Astrocyte (in vitro differentiated cells and primary cell): ENCODE data around the gene EYA2. TPM values are rescaled to one million over a fixed set of nuclear protein-coding genes. Genes with fewer than 3 reads are reported as not detected.

ENCODE experiments used
- DNase-seq: peaks from one replicate; pipeline ENCODE4 v3.0.0-alpha.2; 2010; ENCODE audit warnings: low read depth
- FAIRE-seq: peaks from 2 replicates; lab custom pipeline; 2011; peaks lifted over from hg19 to GRCh38; lab: Jason Lieb, UNC
- H2AFZ ChIP-seq: 2 replicates; pipeline ENCODE4 v1.6.0; 2012; ENCODE audit warnings: low read depth, low read length, inconsistent platforms
- H3K27ac ChIP-seq: 2 replicates; pipeline ENCODE4 v1.5.1; 2011; ENCODE audit warnings: low read depth, low read length, inconsistent platforms
- H3K27me3 ChIP-seq: 2 replicates; pipeline ENCODE4 v1.6.0; 2011; ENCODE audit warnings: low read length, inconsistent platforms; ENCODE audit not compliant: insufficient read depth
- H3K36me3 ChIP-seq: 2 replicates; pipeline ENCODE4 v1.5.1; 2011; ENCODE audit warnings: low read length, inconsistent platforms; ENCODE audit not compliant: insufficient read depth
- H3K4me1 ChIP-seq: 2 replicates; pipeline ENCODE4 v1.5.1; 2011; ENCODE audit warnings: low read length, inconsistent platforms; ENCODE audit not compliant: insufficient read depth
- H3K4me2 ChIP-seq: 2 replicates; pipeline ENCODE4 v1.6.0; 2012; ENCODE audit warnings: low read length, inconsistent platforms
- H3K4me3 ChIP-seq: 2 replicates; pipeline ENCODE4 v1.5.1; 2011; ENCODE audit warnings: low read depth, mild to moderate bottlenecking, low read length, inconsistent platforms; ENCODE audit not compliant: insufficient read depth
- H3K79me2 ChIP-seq: 2 replicates; pipeline ENCODE4 v1.6.0; 2012; ENCODE audit warnings: mild to moderate bottlenecking, low read length, inconsistent platforms; ENCODE audit not compliant: insufficient read depth
- H3K9ac ChIP-seq: 2 replicates; pipeline ENCODE4 v1.6.0; 2012; ENCODE audit warnings: mild to moderate bottlenecking, low read length, inconsistent platforms
- H3K9me3 ChIP-seq: 2 replicates; pipeline ENCODE4 v1.5.1; 2012; ENCODE audit warnings: low read depth, mild to moderate bottlenecking, low read length, inconsistent platforms; ENCODE audit not compliant: insufficient read depth
- H4K20me1 ChIP-seq: 2 replicates; pipeline ENCODE4 v1.6.0; 2012; ENCODE audit warnings: low read length, inconsistent platforms; ENCODE audit not compliant: insufficient read depth
- H3K27ac Mint-ChIP-seq: one replicate; pipeline ENCODE4 v1.8.0; 2021; ENCODE audit warnings: mild to moderate bottlenecking, mixed read lengths; ENCODE audit not compliant: unreplicated experiment
- H3K27me3 Mint-ChIP-seq: one replicate; pipeline ENCODE4 v1.8.0; 2021; ENCODE audit warnings: low read depth, mixed read lengths; ENCODE audit not compliant: unreplicated experiment
- H3K36me3 Mint-ChIP-seq: one replicate; pipeline ENCODE4 v1.8.0; 2021; ENCODE audit warnings: low read depth, mixed read lengths; ENCODE audit not compliant: unreplicated experiment
- H3K4me1 Mint-ChIP-seq: one replicate; pipeline ENCODE4 v1.8.0; 2021; ENCODE audit warnings: low read depth, mixed read lengths; ENCODE audit not compliant: unreplicated experiment
- H3K4me3 Mint-ChIP-seq: one replicate; pipeline ENCODE4 v1.8.0; 2021; ENCODE audit warnings: mild to moderate bottlenecking, moderate library complexity, mixed read lengths; ENCODE audit not compliant: unreplicated experiment
- H3K9me3 Mint-ChIP-seq: one replicate; pipeline ENCODE4 v1.8.0; 2021; ENCODE audit warnings: mild to moderate bottlenecking, mixed read lengths; ENCODE audit not compliant: unreplicated experiment
- EZH2 ChIP-seq: IDR thresholded peaks from 2 replicates; pipeline ENCODE4 v1.6.1; 2012; ENCODE audit warnings: mild to moderate bottlenecking, low read length, inconsistent platforms; ENCODE audit not compliant: insufficient read depth
- total RNA-seq: library from RNA; stranded (reverse); gene quantifications from 2 replicates; pipeline ENCODE4 v1.2.1, GENCODE V29; 2021
- TF ChIP-seq, protein P1 (sequence below): IDR thresholded peaks from 2 replicates; pipeline ENCODE4 v1.5.1; 2011; ENCODE audit warnings: low read depth, mild to moderate bottlenecking, inconsistent platforms, low read length, moderate library complexity; ENCODE audit not compliant: insufficient read depth

The EYA2 gene
- total RNA-seq, 1 donor from 2014 or later = 1.5 TPM

DNA sequence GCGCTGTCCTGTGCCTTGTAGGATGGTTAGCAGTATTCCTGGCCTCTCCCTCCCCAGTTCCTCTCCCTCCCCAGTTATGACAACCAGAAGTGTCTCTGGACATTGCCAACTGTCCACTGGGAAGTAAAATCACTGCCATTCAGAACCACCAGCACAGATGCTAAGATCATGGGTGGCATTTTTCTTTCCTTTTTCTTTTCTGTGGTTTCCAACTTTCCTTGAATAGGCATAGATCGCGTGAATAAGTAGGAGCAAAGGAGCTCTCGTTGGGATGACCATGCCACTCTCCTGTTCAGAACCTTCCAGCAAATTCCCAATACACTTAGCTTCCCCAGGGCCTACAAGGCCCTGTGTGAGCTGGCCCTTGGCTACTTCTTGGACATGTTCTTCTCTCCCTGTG, 59.0 kb downstream of the EYA2 start:
- Mint-ChIP-seq H3K36me3 (no peaks in the 10 kb centered on the region), H3K4me1 (peaks cover 14% of the 10 kb centered on the region), H3K27me3 (peaks cover 14% of the 10 kb centered on the region), H3K4me3 (no peak overlapping the region), H3K27ac (no peak overlapping the region), H3K9me3 (peaks cover 5% of the 10 kb centered on the region)
- TF ChIP-seq EZH2 = no peak
- TF ChIP-seq, protein P1, sequence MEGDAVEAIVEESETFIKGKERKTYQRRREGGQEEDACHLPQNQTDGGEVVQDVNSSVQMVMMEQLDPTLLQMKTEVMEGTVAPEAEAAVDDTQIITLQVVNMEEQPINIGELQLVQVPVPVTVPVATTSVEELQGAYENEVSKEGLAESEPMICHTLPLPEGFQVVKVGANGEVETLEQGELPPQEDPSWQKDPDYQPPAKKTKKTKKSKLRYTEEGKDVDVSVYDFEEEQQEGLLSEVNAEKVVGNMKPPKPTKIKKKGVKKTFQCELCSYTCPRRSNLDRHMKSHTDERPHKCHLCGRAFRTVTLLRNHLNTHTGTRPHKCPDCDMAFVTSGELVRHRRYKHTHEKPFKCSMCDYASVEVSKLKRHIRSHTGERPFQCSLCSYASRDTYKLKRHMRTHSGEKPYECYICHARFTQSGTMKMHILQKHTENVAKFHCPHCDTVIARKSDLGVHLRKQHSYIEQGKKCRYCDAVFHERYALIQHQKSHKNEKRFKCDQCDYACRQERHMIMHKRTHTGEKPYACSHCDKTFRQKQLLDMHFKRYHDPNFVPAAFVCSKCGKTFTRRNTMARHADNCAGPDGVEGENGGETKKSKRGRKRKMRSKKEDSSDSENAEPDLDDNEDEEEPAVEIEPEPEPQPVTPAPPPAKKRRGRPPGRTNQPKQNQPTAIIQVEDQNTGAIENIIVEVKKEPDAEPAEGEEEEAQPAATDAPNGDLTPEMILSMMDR = no peak
- Histone ChIP-seq H3K4me1 (peaks cover 25% of the 10 kb centered on the region), H3K9me3 (peaks cover 6% of the 10 kb centered on the region), H2AFZ (no peak overlapping the region), H4K20me1 (no peaks in the 10 kb centered on the region), H3K79me2 (no peaks in the 10 kb centered on the region), H3K36me3 (no peaks in the 10 kb centered on the region), H3K9ac (peak overlapping the region; percentile 76), H3K27ac (peak overlapping the region; percentile 78), H3K27me3 (peaks cover 3% of the 10 kb centered on the region), H3K4me2 (peak overlapping the region; percentile 79), H3K4me3 (peak overlapping the region; percentile 25)
- DNase-seq (no peak), FAIRE-seq (no peak)

DNA sequence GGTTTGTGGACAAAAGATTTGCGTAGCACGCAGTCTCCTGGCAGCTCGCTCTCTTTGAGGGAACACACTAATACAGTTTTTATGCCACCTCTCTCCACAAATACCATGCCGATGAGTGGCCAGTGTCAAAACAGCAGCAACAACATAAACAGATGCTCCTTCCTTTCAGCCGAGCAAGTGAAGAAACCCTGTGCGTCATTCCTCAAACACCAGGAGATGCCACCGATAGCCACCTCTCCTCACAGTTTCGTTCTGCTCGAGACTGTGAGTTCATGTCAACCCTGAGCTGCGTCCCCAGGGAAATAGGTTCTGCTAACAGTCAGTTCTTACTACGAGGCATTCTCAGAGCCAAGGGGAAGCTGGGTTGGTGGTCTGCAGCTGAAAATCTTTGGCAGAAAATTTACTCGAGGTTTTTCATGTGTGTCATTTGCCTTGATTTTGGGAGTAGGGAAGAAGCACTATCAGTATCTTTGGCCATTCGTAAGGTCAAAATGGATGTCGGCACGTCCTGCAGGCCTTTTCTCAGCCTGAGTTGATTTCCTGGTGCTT, 59.9 kb downstream of the EYA2 start:
- H3K4me1 Mint-ChIP-seq = peaks cover 19% of the 10 kb centered on the region
- no peaks in the 10 kb centered on the region for H3K36me3 Mint-ChIP-seq
- peak overlapping the region; percentile 21 for H3K27ac Mint-ChIP-seq
- H3K9ac ChIP-seq = peak overlapping the region; percentile 76
- H3K27me3 Mint-ChIP-seq = peaks cover 10% of the 10 kb centered on the region
- H3K4me1 ChIP-seq = peaks cover 32% of the 10 kb centered on the region
- H3K27ac ChIP-seq = peak overlapping the region; percentile 78
- no peaks in the 10 kb centered on the region for H3K36me3 ChIP-seq
- peaks cover 6% of the 10 kb centered on the region for H3K9me3 ChIP-seq
- H3K4me2 ChIP-seq = peak overlapping the region; percentile 79
- H3K79me2 ChIP-seq = no peaks in the 10 kb centered on the region
- no peaks in the 10 kb centered on the region for H4K20me1 ChIP-seq
- FAIRE-seq = peak; percentile 81
- TF ChIP-seq EZH2 = no peak
- TF ChIP-seq, protein P1 = no peak
- peaks cover 5% of the 10 kb centered on the region for H3K9me3 Mint-ChIP-seq
- peak overlapping the region; percentile 58 for H2AFZ ChIP-seq
- peak; percentile 99 for DNase-seq
- H3K4me3 ChIP-seq = peak overlapping the region; percentile 7
- no peak overlapping the region for H3K4me3 Mint-ChIP-seq
- peaks cover 3% of the 10 kb centered on the region for H3K27me3 ChIP-seq
